Omental fat pad (tissue), 4 donors: ENCODE data around the gene AKAP17A. TPM values are rescaled to one million over a fixed set of nuclear protein-coding genes. Genes with fewer than 3 reads are reported as not detected.
"Not testable (repeated sequence)": the region's sequence is repeated elsewhere in the genome, so short reads cannot be mapped to it uniquely, and the experiment has no call there.

ENCODE experiments used
- ATAC-seq: fragments of 150-250 bp; one replicate; pipeline ENCODE4 v1.9.1; 2016; ENCODE audit warnings: mild to moderate bottlenecking, moderate library complexity; ENCODE audit not compliant: low FRiP score
- DNase-seq: peaks from one replicate; pipeline ENCODE4 v3.0.0-alpha.2; 2019; ENCODE audit warnings: low spot score
- total RNA-seq, 4 donors: library from RNA; depleted of rRNA; stranded (reverse); fragments of >200 nt; gene quantifications; one replicate each; pipeline ENCODE4 v1.1.0, GENCODE V29; 2016
- TF ChIP-seq, protein P1 (sequence below), 3 donors: fragments of 450-650 bp; IDR thresholded peaks; one replicate each; pipeline ENCODE4 v1.5.1; 2016 to 2017; ENCODE audit warnings: antibody characterized with exemption in 3 of 3, mild to moderate bottlenecking in 3 of 3, moderate library complexity in 2 of 3

The AKAP17A gene
- total RNA-seq, 4 donors from 2014 or later = 31.6 to 53.0 (median 46.9) TPM

DNA sequence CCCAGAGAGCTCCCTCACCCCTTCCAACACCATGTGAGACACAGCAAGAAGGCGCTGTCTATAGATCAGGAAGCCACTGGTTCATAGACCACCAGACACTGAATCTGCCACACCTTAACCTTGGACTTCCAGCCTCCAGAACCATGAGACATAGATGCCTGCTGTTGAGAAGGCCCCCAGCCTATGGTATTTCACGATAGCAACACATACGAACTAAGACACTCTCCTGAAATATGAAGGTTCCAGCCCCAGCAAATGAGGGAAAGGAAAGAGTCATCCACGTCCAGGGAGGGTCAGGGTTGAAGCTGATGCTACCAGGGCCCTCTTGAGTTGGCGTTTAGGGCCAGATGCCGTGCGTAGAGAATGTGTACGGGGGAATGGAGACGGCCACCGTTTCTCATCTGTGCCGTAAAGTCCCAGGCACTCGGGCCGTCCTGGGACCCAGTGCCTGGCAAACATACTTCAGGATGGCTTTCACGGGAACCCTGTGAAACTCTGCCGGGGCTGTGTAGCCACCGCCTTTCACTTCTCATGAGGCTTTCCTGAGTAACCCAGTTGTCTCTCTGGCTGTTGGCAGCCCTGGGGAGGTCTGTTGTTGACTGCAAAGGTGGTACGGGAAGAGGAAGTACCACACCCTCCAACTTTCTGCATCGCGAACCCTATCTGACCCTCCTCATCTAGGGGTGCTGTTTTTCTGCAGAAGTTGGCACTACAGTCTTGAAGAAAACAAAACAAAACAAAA lies 36.8 kb upstream of the AKAP17A start:
- no peak for ATAC-seq
- TF ChIP-seq, protein P1, sequence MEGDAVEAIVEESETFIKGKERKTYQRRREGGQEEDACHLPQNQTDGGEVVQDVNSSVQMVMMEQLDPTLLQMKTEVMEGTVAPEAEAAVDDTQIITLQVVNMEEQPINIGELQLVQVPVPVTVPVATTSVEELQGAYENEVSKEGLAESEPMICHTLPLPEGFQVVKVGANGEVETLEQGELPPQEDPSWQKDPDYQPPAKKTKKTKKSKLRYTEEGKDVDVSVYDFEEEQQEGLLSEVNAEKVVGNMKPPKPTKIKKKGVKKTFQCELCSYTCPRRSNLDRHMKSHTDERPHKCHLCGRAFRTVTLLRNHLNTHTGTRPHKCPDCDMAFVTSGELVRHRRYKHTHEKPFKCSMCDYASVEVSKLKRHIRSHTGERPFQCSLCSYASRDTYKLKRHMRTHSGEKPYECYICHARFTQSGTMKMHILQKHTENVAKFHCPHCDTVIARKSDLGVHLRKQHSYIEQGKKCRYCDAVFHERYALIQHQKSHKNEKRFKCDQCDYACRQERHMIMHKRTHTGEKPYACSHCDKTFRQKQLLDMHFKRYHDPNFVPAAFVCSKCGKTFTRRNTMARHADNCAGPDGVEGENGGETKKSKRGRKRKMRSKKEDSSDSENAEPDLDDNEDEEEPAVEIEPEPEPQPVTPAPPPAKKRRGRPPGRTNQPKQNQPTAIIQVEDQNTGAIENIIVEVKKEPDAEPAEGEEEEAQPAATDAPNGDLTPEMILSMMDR (IDR thresholded peaks at IDR 0.05) = no peak

GRCh38 chrX:1555370-1555769 lies 36.0 kb upstream of the AKAP17A start:
- TF ChIP-seq, protein P1 (IDR thresholded peaks at IDR 0.05) = no peak
- no peak for ATAC-seq
- no peak for DNase-seq

More for the DNA sequence above, 36.8 kb upstream of the AKAP17A start:
- no peak for DNase-seq

DNA sequence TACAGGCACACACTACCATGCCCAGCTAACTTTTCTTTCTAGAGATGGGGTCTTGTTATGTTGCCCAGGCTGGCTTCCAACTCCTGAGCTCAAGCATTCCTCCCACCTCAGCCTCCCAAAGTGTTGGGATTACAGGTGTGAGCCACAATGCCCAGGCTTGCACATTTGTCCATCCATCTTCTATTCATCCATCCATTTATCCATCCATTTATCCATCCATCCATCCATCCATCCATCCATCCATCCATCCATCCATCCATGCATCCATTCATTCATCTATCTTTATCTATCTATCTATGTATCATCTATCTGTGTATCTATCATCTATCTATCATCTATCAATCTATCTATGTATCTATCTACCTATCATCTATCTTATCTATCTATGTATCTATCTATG lies 34.0 kb upstream of the AKAP17A start:
- DNase-seq, ATAC-seq: not testable (repeated sequence)

GRCh38 chrX:1558761-1559468 lies 32.5 kb upstream of the AKAP17A start:
- TF ChIP-seq, protein P1 (IDR thresholded peaks at IDR 0.05) = no peak
- DNase-seq (no peak), ATAC-seq (no peak)

DNA sequence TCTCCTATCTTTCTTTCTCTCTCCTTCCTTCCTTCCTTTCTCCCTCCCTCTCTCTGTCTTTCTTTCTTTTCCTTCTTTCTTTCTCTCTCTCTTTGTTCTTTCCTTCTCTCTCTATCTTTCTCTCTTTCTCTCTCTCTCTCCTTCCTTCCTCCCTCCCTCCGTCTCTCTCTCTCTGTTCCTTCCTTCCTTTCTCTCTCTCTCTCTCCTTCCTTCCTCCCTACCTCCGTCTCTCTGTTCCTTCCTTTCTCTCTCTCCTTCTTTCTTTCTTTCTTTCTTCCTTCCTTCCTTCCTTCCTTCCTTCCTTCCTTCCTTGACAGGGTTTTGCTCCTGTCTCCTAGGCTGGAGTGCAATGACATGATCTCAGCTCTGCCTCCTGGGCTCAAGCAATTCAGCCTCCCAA lies 30.2 kb upstream of the AKAP17A start:
- TF ChIP-seq, protein P1 (IDR thresholded peaks at IDR 0.05) = no peak
- DNase-seq (no peak), ATAC-seq (no peak)

GRCh38 chrX:1564077-1564476 lies 27.3 kb upstream of the AKAP17A start:
- DNase-seq, ATAC-seq: not testable (repeated sequence)

DNA sequence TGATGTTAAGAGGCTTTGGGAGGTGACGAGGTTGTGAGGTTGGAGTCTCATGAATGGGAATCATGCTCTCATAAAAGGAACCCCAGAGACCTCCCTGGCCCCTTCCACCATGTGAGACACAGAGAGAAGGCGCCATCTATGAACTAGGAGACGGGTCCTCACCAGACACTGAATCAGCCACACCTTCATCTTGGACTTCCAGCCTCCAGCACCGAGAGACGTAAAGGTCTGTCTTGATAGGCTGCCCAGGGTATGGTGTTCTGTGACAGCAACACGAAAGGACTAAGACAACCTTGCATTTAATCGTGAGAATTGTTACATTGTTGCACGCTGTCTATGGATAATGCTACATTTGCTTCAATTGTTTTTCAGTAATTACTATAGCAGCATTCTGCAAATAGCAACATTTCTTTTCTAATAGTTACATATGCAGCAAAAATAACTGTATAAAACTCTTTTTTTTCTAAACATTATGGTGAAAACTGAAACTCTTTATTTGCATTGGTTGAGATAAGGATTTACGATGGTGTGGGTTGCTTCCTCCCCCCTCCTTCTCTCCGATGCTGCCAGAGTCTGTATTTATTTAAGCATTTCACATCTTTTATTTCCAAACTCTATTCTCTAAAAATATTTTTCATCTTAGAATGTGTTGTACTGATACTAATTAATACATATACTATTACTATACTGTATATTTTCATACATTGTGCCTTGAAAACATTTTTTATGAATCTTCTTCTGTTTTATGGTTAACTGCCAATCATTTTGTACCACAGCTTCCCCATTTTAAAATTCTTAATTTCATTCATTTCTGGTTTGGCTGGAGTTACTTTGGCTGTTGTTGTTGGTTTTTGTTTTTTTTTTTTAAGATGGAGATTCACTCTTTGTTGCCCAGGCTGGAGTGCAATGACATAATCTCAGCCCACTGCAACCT lies 26.4 kb upstream of the AKAP17A start:
- ATAC-seq (no peak), DNase-seq (no peak)
- TF ChIP-seq, protein P1 (IDR thresholded peaks at IDR 0.05) = no peak

DNA sequence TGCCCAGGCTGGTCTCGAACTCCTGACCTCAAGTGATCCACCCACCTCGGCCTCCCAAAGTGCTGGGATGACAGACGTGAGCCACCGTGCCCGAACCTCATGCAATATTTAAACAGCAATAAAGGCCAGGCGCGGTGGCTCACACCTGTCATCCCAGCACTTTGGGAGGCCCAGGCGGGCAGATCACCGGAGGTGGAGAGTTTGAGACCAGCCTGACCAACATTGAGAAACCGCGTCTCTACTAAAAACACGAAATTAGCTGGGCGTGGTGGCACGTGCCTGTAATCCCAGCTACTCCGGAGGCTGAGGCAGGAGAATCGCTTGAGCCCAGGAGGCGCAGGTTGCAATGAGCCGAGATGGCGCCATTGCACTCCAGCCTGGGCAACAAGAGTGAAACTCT lies 17.2 kb upstream of the AKAP17A start:
- not testable (repeated sequence) for DNase-seq, ATAC-seq
